Posterior cingulate gyrus (tissue), 11 donors: ENCODE measurements around the gene PROS1.
"Not testable (repeated sequence)": the region's sequence is repeated elsewhere in the genome, so short reads cannot be mapped to it uniquely, and the experiment has no call there.

Experiments
- DNase-seq, 10 donors: peaks; one replicate each; pipeline versions ENCODE4 v3.0.0 to v3.0.0-alpha.2; 2020 to 2021; ENCODE audit warnings: mixed read lengths in 3 of 10
- intact Hi-C: fragments of 100-400 bp; cut with DNase I; formaldehyde crosslinking; loops from one replicate; pipeline ENCODE4 v1.15.1; 2023

PROS1 gene

DNA sequence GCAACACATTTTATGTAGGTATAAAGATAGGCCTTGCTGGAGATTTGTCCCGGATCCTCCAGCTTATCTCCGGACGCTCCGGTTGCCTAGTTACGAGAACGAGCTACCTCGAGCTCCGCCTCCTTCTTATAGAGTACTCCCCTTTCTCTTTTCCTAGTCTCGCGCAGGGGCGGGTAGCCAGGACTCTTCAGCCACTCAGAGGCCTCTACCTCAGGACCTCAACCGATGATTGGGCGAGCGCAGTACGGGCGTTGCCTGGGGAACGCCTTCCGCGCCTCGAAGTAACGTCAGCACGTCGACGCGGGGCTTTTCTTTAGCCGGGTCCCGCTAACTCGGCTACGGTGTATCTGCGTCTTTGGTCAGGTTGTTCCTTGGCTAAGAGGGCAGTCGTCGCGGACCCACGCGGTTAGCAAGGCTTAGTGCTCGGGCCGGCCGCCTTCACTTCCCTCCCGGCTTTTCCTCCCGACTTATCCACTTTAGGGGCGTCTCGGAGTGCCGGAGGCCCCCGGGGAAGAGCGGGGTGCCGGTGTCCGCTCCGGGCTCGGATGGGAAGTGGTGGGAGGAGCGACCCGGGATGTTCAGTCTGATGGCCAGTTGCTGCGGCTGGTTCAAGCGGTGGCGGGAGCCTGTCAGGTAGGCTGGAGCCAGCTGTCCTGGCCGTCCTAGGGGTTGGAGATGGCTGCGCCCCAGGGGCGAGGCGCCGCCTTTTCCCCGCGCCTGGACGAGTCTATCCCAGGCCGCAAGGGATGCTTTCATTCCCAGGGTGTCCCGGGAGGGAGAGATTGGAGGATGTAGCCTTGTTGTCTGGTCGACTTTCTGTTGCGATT is 6.4 kb upstream of the PROS1 start, which contains the start of gene ARL13B:
Gene ARL13B, plus strand, starts transcription at position 306 of the 827 bp plus-strand sequence. Its CDS starts 269 bp downstream, at position 575.
- peak; percentile 92 to 100 (median 98) for DNase-seq
- intact Hi-C loops, result no loop called here

DNA sequence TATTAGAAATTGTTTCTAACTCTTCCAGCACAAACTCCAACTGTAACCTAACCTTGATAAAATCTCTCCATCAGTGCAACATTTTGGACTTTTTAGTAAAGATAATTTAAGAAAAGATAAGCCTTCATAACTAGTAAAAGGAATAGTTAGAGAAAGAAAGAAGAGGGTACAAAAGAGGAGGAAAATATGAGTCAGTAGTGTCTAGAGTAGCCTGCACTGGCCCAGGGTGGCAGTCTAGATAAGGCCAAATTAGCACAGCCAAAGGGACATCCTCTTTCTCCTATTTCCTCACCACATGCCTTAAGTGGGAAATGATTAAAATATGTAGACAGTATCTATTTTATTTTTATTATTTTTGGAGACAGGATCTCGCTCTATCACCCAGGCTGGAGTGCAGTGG is 3.7 kb downstream of the PROS1 start:
- intact Hi-C loops, result no loop called here
- no peak for DNase-seq

DNA sequence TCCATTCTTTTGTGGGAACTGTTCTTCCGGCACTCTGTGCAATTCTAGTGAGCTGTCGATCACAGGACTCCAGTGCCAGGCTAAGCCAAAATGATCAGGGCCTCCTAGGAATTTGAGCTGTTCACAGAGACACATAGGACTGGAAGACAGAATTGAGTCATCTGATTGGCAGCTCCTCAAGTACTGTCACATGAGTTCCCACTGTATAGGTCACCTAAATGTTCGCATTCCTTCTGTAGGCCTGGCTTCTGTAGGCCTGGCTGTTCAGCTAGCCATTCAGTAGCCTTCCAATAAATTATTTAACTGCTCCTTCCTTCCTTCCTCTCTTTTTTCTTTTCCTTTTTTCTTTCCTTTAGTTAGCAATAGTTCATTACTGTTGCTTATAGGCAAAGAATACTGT is 4.3 kb downstream of the PROS1 start:
- intact Hi-C loops, result no loop called here

DNA sequence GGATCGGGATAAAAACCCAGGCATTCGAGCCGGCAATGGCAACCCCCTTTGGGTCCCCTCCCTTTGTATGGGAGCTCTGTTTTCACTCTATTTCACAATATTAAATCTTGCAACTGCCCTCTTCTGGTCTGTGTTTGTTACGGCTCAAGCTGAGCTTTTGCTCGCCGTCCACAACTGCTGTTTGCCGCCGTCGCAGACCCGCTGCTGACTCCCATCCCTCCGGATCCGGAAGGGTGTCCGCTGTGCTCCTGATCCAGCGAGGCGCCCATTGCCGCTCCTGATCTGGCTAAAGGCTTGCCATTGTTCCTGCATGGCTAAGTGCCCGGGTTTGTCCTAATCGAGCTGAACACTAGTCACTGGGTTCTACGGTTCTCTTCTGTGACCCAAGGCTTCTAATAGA is 8.6 kb downstream of the PROS1 start:
- DNase-seq, intact Hi-C loops: not testable (repeated sequence)

More for the DNA sequence above, 4.3 kb downstream of the PROS1 start:
- no peak for DNase-seq

DNA sequence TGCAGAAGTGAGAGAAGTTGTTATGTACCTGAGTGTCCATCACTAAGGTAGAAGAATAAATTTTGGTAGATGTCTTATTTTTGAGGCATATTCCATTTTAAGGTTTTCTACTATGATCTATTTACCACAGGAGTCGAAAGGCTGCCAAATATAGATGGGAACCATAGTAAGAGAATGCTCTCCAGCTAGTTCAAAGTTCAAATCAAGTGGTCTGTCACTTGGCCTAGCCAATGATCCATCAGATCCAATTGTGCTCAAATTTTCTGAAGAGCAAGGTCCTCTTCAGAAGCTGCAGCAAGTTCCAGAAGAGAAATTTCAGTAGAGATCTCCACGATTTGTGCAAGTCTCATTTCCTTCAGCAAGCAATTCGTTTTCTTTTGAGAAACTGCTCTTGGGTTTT is 10.9 kb downstream of the PROS1 start:
- intact Hi-C loops, result no loop called here

DNA sequence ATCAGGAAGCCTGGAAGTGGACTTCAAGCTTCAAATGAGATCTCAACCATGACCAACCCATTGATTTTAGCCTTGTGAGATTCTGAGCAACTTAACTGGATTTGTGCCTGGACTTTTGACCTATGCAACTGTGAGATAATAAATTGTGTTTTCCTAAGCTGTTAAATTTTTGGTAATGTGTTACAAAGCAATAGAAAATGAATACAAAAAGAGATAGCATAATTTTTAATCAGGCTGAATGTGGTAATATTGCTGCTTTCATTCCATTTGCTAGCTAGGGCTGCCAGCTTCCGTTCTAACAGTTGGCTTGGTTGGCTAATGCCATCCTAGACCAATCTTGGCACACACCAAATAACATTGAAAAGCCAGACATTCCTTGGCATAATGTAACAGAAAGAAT is 12.2 kb downstream of the PROS1 start:
- DNase-seq, result no peak
- intact Hi-C loops, result no loop called here

More for the DNA sequence above, 10.9 kb downstream of the PROS1 start:
- no peak for DNase-seq

DNA sequence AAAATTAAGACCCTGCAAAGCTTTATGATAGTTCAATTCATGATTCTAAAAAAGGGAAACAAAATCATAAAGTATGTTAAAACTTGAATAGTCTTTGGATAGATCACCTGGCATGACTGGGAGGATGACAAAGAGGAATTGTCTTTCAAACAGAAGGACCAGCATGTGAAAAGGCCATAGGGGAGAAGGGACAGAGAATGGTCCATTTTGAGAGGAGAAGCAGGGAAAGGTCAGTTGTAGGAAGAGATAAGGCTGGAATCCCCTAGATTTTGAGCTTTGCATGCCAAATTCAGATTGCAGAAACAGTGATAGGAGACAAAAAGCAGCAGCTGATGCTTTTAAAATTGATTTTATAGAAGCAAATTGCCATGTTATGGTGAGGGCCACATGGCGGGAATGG is 12.7 kb downstream of the PROS1 start:
- intact Hi-C loops, result no loop called here
- DNase-seq, result no peak

DNA sequence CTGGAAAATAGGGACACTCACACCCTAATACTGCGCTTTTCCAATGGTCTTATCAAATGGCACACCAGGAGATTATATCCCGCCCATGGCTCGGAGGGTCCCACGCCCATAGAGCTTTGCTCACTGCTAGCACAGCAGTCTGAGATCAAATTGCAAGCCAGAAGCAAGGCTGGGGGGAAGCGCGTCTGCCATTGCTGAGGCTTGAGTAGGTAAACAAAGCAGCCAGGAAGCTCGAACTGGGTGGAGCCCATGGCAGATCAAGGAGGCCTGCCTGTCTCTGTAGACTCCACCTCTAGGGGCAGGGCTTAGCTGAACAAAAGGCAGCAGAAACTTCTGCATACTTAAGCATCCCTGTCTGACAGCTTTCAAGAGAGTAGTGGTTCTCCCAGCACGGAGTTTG is 23.7 kb downstream of the PROS1 start:
- intact Hi-C loops, DNase-seq: not testable (repeated sequence)

DNA sequence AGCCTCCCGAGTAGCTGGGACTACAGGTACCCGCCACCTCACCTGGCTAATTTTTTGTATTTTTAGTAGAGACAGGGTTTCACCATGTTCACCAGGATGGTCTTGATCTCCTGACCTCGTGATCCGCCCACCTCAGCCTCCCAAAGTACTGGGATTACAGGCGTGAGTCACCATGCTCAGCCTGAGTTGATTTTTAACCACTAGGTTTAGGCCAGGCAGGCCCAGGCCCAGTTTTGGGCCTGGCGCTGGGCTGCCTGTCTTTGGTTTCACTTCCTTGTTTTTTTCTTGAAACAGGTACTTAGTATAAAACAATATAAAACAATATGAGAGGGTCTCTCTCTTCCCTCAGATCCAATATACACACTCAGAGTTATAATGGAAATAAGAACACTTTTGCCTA is 36.2 kb downstream of the PROS1 start:
- intact Hi-C loops, DNase-seq: not testable (repeated sequence)

DNA sequence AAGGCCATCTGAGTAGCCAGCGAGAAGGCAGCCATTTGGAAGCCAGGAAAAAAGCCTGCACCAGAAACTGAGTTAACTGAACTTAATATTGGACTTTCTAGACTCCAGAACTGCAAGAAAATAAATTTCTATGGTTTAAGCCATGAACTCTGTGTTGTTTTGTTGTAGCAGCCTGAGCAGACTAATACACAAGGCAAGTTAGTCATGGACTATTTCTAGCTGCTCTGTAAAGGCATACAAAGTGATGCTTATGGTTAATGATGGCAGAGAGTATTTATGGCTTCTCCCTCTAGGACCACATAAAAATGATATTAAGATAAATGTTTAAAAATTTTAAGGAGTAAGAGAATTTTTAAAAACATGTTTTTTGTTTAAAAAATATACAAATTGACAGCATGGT is 37.1 kb downstream of the PROS1 start:
- intact Hi-C loops, result no loop called here
- no peak for DNase-seq

DNA sequence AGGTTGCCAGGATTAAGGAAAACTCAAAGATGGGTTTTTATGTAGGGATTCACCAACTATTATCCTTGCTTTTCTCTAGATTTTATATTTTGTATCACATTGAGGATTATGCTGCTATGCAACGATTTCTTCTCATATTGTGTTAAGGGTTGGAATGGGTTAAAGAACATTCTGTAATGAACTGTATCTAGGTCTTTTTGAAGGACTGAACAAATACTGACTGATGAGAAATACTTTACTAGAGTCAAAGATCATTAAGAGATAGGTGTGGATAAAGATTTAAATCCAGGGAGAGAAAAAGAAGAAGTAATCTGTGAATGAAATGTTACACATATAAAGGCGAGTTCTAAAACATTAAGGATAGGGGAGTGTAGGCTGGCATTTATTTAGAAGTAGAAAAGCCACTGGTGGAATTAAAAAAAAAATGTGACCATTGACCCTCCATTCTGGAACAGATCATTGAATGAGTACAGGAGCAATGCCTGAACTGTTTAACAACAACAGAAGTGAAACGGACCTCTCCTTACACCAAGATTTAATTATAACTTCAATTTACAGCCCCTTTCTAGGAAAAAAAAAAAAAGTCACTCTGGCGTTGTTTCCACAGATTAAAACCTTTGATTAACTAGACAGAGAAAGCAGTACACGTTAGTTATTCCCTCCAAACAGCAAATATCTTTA is 39.2 kb downstream of the PROS1 start:
- DNase-seq, result no peak
- intact Hi-C loops, result no loop called here

DNA sequence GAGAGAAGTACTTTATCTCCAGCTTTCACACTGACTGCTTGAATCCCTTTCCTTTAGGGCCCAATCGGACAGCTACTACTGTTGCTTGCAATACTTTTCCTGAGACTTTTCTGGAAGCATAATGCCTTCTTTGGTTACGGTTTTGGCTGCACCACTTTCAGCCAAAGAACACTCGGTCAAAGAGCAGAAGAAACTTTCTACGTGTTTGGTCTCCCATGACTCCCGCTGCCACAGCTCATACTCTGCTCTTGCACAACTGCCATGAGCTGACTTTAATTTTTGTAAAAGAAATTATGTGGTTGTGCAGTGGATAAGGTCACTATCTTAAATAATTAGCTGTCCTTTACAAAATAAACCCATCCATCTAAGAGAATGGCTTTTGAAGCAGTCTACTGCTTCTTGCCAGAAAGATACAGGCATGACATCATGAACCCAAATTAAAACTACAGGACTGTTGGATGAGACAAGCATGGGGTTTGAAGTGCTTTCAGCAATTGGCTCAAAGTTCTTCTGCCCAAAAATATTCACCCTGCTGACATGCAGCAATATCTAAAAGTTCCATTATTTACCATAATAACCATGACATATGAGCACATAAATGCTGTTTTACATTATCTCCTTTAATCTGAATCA is 42.0 kb downstream of the PROS1 start:
- intact Hi-C loops, result no loop called here

DNA sequence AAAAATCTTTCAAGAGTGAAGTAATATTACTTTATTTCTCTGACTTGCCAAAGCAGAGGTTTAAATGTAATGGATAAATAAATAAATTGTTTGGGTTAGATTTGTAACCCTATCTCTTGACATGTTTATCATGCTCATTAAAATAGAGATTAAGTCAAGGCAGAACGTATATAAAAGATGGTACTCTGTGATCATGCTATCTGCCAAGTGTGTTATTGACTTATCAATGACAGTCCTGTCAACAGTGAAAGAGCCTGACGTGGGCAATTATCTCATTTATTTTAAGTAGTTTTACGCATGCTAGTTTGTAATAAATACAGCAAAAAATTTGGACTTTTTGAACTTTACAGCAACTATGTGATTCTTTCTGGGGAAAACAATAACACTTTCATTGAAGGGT is 43.7 kb downstream of the PROS1 start:
- intact Hi-C loops, result no loop called here
- DNase-seq, result no peak

More for the DNA sequence above, 42.0 kb downstream of the PROS1 start:
- no peak for DNase-seq

DNA sequence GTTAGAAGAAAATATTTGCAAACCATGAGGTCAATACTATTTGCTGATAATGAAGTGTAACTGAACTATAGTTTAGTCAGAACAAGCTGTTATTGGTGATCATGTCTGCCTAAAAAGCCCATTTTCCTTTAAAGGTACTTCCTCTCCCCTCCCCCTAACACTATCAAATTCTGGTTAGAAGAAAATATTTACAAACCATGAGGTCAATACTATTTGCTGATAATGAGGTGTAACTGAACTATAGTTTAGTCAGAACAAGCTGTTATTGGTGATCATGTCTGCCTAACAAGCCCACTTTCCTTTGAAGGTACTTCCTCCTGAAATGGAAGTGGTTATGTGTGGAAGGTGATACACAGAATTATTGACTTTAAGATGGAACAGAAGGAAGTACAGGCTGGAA is 46.9 kb downstream of the PROS1 start:
- no peak for DNase-seq
- intact Hi-C loops, result no loop called here

DNA sequence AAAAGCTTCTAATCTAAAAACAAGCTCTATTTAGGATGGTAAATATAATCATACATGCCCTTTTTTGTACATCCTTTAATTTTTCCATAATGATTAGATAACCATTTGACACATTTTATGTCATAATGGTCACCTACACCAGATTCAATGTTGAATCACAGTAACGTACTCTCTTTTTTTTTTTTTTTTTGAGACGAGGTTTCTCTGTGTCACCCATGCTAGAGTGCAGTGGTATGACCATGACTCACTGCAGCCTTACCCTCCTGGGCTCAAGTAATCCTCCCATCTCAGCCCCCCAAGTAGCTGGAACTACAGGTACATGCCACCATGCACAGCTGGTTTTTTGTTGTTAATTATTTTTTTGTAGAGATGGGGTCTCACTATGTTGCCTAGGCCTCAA is 49.2 kb downstream of the PROS1 start:
- intact Hi-C loops, result no loop called here
- DNase-seq, result no peak

DNA sequence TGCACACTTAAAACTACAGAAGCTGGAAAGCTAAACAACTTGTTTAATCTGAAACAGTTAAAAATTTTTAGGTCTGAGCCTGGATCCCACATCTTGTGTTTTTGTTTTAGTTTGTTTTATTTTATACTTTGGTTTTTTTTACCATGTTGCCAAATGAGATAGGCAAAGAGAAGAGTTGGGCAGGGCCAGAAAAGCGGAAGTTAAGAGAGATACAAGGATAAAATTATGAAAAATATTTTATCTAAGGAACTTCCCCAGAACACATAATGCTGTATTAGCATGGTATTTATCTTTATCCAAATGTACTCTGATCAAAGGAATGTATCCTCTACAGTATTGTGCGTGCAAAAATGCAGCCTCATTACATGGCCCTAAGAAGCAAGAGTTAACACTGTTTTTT is 50.7 kb downstream of the PROS1 start:
- intact Hi-C loops, result no loop called here
- DNase-seq, result no peak

DNA sequence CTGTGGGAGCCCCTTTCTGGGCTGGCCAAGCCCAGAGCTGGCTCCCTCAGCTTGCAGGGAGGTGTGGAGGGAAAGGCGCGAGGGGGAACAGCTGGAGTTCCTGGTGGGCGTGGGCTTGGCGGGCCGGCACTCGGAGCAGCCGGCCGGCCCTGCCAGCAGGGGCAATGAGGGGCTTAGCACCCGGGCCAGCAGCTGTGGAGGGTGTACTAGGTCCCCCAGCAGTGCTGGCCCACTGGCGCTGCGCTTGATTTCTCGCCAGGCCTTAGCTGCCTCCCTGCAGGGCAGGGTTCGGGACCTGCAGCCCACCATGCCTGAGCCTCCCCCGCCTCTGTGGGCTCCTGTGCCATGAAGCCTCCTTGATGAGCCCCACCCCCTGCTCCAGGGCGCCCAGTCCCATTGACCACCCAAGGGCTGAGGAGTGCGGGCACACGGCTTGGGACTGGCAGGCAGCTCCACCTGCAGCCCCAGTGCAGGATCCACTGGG is 56.1 kb downstream of the PROS1 start:
- intact Hi-C loops, result not testable (repeated sequence)
- DNase-seq, result peak in 1 of 10 donors; percentile 59

DNA sequence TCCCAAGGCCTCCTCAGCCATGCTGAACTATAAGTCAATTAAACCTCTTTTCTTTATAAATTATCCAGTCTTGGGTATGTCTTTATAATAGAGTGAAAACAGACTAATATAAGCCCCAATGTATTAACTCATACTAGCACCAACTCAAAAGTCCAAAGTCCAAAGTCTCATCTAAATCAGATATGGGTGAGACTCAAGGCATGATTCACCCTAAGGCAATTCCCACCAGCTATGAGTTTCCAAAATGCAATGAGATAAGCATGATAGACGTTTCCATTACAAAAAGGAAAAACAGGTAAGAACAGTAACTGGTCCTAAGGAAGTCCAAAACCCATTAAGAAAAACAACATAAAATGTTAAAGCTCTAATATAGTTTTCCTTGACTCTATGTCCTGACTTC is 60.1 kb downstream of the PROS1 start:
- DNase-seq, intact Hi-C loops: not testable (repeated sequence)

DNA sequence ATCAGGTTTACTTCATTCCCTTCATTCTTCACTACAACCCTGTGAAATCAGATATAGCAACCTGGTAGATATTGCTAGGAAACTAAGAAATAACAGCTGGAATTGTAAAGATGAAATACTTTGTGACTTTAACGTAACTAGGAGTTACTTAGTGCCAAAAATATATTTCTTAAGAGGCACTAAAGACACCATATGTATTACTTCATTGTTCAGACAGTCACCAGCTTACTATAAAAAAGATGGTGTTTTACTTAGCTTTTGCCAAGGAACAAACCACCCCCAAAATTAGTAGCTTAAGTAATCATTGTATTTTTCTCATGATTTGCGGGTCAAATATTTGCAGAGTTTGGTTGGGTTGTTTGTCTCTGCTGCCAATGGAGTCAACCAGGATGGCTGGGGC is 62.5 kb downstream of the PROS1 start:
- intact Hi-C loops, result no loop called here

DNA sequence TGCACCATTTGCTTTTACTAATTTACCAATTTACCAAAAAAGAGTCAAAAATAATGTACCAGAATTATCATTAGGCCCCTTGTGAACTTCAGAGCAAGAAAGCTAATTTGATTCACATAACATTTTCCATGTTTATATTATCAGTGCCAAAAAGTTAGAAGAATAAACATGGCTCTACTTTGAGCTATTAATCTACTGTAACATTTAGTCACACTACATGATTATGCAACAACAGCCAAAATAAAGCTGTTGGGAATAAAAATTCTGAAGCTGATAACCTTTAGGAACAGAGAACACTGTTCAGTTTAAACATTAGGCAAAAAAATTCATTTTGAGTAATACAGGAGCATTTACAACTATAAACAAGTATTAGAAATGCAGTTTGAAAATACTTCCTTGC is 63.6 kb downstream of the PROS1 start:
- intact Hi-C loops, result no loop called here
- DNase-seq, result no peak

More for the DNA sequence above, 62.5 kb downstream of the PROS1 start:
- no peak for DNase-seq

DNA sequence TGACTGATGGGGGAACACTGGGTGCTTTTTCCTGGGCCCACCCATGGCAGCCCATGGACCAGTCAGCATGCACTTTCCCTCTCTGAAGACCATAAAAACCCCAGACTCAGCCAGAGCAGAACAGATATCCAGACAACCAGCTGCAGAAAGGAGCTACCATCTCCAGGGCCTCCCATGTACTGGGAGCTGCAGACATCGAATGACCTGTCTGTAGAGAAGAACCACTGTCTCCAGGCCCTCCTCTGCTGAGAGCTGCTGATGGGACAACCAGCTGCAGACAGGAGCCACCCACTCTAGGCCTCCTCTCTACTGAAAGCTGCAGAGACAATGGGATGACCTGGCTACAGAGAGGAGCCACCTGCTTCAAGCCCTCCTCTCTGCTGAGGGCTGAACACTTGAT is 66.6 kb downstream of the PROS1 start:
- intact Hi-C loops, result no loop called here

More for the DNA sequence above, 66.6 kb downstream of the PROS1 start:
- DNase-seq, result no peak
